Lower lobe of right lung (tissue), 2 donors: ENCODE data around the gene CBY3. TPM values are rescaled to one million over a fixed set of nuclear protein-coding genes. Genes with fewer than 3 reads are reported as not detected.
"Not testable (repeated sequence)": the region's sequence is repeated elsewhere in the genome, so short reads cannot be mapped to it uniquely, and the experiment has no call there.

Experiments
- ATAC-seq, 2 donors: fragments of 200-7000 bp; cut with Tn5 transposase; one replicate each; pipeline ENCODE4 v1.9.1; 2020 to 2022; ENCODE audit warnings: mild to moderate bottlenecking in 2 of 2, moderate library complexity in 2 of 2
- DNase-seq: peaks from one replicate; pipeline ENCODE4 v3.0.0-alpha.2; 2020
- H3K27ac ChIP-seq: fragments of 200-600 bp; one replicate; pipeline ENCODE4 v1.8.0; 2022
- H3K27me3 ChIP-seq: fragments of 200-600 bp; one replicate; pipeline ENCODE4 v1.8.0; 2022; ENCODE audit warnings: low read depth
- H3K36me3 ChIP-seq: fragments of 200-600 bp; one replicate; pipeline ENCODE4 v1.8.0; 2022; ENCODE audit warnings: mild to moderate bottlenecking
- H3K4me1 ChIP-seq: fragments of 200-600 bp; one replicate; pipeline ENCODE4 v1.8.0; 2022
- H3K4me3 ChIP-seq: fragments of 200-600 bp; one replicate; pipeline ENCODE4 v1.8.0; 2022; ENCODE audit warnings: mild to moderate bottlenecking
- H3K9me3 ChIP-seq: fragments of 200-600 bp; one replicate; pipeline ENCODE4 v1.8.0; 2022
- intact Hi-C: fragments of 100-400 bp; cut with DNase I; formaldehyde crosslinking; loops from one replicate; pipeline ENCODE4 v1.11.0; 2022
- total RNA-seq: library from RNA; stranded (reverse); fragmentation: NEBNext Ultra II Directional; extraction: Animal tissue kit (Norgen Biotek cat#: 25700); gene quantifications from one replicate; pipeline ENCODE4 v1.2.1, GENCODE V29; 2021
- donor health status: DM: no; HTN: yes; CAD: no; lungs with severe emphysema.

Gene CBY3
- total RNA-seq, 1 donor from 2014 or later, result not detected

DNA sequence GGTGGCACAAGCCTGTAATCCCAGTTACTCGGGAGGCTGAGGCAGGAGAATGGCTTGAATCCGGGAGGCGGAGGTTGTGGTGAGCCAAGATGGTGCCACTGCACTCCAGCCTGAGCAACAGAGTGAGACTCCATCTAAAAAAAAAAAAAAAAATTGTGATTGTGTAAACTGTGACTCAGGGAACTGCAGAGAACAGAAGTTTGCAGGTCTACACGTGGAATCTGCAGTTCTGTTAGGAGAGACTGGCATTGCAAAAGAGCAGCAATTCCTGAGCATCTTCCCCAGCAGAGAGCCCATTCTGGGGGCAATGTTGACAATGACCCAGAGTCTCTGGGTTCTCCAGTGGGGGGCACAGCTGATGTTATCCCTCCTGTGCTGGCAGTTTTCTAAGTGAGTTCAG lies 39.1 kb downstream of the CBY3 start:
- H3K27me3 ChIP-seq, intact Hi-C loops, ATAC-seq, DNase-seq, H3K9me3 ChIP-seq, H3K27ac ChIP-seq, H3K4me1 ChIP-seq, H3K36me3 ChIP-seq, H3K4me3 ChIP-seq: not testable (repeated sequence)

DNA sequence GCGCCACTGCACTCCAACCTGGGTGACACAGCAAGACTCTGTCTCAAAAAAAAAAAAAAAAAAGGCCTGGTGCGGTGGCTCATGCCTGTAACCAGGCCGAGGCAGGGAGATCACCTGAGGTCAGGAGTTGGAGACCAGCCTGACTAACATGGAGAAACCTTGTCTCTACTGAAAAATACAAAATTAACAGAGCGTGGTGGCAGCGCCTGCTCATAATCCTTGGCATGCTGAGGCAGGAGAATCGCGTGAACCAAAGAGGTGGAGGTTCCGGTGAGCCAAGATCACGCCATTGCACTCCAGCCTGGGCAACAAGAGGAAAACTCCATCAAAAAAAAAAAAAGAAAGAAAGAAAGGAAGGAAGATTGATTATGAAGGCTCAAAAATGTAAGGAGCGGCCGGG lies 41.5 kb downstream of the CBY3 start:
- H3K4me1 ChIP-seq, H3K4me3 ChIP-seq, H3K27ac ChIP-seq, H3K36me3 ChIP-seq, H3K27me3 ChIP-seq, H3K9me3 ChIP-seq, DNase-seq, intact Hi-C loops, ATAC-seq: not testable (repeated sequence)

DNA sequence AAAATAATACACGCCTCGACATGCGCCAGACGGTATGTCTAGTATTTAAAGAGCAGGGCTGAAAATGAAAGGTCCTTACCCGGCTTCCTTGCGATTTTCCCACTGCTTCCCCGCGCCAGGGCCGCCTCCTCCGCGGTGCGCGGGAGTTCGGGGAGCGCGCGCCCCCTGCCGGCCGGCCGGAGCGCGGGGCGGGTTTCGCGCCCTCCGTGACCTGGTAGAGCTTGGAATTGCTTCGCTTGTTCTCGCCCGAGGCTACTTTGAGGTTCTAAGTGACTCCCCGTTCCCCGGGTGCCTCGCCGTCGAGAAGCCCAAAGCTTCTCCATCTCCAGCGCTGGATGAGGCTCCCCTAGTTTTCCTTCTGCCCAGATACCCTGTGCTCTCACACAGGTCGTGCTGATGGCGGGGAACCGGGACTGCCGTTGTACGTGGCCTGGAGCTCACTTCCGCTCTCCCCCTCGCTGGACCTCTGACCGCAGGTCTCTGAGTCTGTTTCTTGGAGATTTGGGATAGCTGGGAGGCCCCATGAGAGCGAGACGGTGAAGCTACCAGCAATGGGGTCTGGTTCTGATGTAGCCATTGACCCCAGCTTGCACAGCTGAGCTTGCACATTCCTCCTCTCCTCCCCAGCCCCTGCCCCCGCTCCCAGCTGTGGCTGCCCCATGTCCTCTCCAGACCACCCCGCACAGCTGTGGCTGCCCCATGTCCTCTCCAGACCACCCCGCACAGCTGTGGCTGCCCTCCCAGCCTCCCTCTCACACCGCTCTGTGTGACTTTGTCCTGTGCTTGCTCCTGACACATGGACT lies 46.3 kb downstream of the CBY3 start:
- peak overlapping the region; percentile 29 for H3K4me3 ChIP-seq
- H3K36me3 ChIP-seq, H3K27ac ChIP-seq, intact Hi-C loops, H3K4me1 ChIP-seq, H3K27me3 ChIP-seq, H3K9me3 ChIP-seq, DNase-seq: not testable (repeated sequence)
- peak; percentile 96 to 98 for ATAC-seq

DNA sequence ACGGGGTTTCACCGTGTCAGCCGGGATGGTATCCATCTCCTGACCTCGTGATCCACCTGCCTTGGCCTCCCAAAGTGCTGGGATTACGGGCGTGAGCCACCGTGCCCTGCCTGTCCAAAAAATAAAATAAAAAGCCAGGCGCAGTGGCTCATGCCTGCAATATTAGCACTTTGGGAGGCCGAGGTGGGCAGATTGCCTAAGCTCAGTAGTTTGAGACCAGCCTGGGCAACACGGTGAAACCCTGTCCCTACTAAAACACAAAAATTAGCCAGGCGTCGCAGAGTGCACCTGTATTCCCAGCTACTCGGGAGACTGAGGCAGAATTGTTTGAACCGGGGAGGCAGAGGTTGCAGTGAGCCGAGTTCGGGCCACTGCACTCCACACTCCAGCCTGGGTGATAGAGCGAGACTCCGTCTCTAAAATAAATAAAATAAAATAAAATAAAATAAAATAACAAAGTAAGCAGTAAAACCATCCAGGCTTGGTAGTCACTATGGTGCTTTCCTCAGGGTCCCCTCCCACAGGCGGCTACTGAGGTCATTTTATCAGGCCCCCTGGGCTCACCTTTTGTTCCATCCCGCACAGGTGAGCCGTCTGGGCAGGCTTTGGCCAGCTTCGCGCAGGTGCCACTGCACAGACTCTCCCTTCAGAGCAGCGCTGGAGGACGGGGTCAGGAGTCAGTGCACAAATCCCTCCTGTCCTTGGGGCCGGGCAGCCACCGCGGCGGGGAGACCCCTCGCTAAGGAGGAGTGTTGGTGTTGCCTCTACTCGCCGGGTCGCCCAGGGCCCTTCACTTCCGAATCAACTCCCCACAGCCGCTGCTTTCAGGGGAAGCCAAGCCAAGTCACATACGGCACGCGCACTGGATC lies 47.1 kb downstream of the CBY3 start:
- peak; percentile 68 to 78 for ATAC-seq
- intact Hi-C loops, H3K27ac ChIP-seq, H3K9me3 ChIP-seq, H3K36me3 ChIP-seq, H3K27me3 ChIP-seq, DNase-seq, H3K4me1 ChIP-seq: not testable (repeated sequence)
- peak overlapping the region; percentile 48 for H3K4me3 ChIP-seq

Other genes with a start within 250 kb of the CBY3 start
- 58.8 TPM for gene RUFY1, start 130.5 kb downstream of the CBY3 start, total RNA-seq
- gene HNRNPH1, start 57.4 kb downstream of the CBY3 start, total RNA-seq, result 517 TPM
- 603 TPM for gene CANX, start 17.9 kb upstream of the CBY3 start, total RNA-seq
- 27.8 TPM for gene MAML1, start 51.8 kb upstream of the CBY3 start, total RNA-seq
- 20.1 TPM for gene LTC4S, start 113.0 kb upstream of the CBY3 start, total RNA-seq
- gene MGAT4B, start 125.8 kb upstream of the CBY3 start, total RNA-seq, result 105 TPM
- 450 TPM for gene SQSTM1, start 139.9 kb upstream of the CBY3 start, total RNA-seq
- gene MRNIP, start 177.8 kb upstream of the CBY3 start, total RNA-seq, result 25.0 TPM
- 94.0 TPM for gene TBC1D9B, start 226.9 kb upstream of the CBY3 start, total RNA-seq